ENCODE data around the gene WNT7B. TPM values are rescaled to one million over a fixed set of nuclear protein-coding genes. Genes with fewer than 3 reads are reported as not detected.

Gene WNT7B
- total and polyA plus RNA-seq, 10 of the 15 experiments (the other 5 are each of a cell fraction or from before 2014, with no cell fraction given), result 0.12 TPM; not detected in 9

DNA sequence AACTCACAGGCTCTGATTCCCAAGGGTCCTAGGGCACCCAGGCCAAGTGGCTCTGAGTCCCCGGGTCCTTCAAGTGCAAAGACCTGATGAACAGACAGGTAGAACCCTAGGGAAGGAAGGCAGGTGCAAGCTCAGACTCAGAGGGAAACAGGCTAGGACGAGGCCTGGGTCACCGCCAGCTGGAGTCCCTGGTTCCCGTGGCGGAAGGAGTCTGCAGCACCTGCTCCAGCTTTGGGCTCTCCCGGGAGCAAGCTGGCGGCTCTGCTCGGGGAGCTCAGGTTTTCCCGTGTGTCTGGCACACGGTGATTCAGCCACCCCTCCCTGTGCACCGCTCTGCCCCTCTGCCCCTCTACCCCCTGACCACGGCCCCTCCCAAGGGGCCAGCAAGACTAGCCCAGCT is 59.8 kb downstream of the WNT7B start:
- 10% methylated on average over 12 of the region's 12 CpGs for WGBS (ENCODE audit: insufficient coverage, insufficient replicate concordance, low lambda C conversion rate, missing lambda C conversion rate)
- TF ChIP-seq CBX3 (IDR thresholded peaks at IDR 0.05; ENCODE audit: borderline replicate concordance, low read depth) (no peak), YY1 (IDR thresholded peaks at IDR 0.05; ENCODE audit: low read depth, low read length) (no peak), BCL11A (IDR thresholded peaks at IDR 0.05; ENCODE audit: low read depth, low read length) (no peak)
- TF ChIP-seq, protein P1, sequence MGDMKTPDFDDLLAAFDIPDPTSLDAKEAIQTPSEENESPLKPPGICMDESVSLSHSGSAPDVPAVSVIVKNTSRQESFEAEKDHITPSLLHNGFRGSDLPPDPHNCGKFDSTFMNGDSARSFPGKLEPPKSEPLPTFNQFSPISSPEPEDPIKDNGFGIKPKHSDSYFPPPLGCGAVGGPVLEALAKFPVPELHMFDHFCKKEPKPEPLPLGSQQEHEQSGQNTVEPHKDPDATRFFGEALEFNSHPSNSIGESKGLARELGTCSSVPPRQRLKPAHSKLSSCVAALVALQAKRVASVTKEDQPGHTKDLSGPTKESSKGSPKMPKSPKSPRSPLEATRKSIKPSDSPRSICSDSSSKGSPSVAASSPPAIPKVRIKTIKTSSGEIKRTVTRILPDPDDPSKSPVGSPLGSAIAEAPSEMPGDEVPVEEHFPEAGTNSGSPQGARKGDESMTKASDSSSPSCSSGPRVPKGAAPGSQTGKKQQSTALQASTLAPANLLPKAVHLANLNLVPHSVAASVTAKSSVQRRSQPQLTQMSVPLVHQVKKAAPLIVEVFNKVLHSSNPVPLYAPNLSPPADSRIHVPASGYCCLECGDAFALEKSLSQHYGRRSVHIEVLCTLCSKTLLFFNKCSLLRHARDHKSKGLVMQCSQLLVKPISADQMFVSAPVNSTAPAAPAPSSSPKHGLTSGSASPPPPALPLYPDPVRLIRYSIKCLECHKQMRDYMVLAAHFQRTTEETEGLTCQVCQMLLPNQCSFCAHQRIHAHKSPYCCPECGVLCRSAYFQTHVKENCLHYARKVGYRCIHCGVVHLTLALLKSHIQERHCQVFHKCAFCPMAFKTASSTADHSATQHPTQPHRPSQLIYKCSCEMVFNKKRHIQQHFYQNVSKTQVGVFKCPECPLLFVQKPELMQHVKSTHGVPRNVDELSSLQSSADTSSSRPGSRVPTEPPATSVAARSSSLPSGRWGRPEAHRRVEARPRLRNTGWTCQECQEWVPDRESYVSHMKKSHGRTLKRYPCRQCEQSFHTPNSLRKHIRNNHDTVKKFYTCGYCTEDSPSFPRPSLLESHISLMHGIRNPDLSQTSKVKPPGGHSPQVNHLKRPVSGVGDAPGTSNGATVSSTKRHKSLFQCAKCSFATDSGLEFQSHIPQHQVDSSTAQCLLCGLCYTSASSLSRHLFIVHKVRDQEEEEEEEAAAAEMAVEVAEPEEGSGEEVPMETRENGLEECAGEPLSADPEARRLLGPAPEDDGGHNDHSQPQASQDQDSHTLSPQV (IDR thresholded peaks at IDR 0.05), result no peak
- Histone ChIP-seq H3K27me3 (replicated peaks in 1 of 2; ENCODE audit: control insufficient read depth in 2 of 2, insufficient read depth in 2 of 2, low read length in 1 of 2) (no peaks in the 10 kb centered on the region; a peak in 2 of 4 replicates), H4K20me1 (ENCODE audit: control insufficient read depth, insufficient read depth) (no peaks in the 10 kb centered on the region), H3K36me3 (ENCODE audit: control insufficient read depth in 2 of 2, insufficient read depth in 2 of 2, low read length in 1 of 2) (no peaks in the 10 kb centered on the region), H3K4me3 (no peak overlapping the region), H3K9me3 (replicated peaks; ENCODE audit: control insufficient read depth, insufficient read depth, low read length) (no peaks in the 10 kb centered on the region; the same call in 2 of the 3 replicates), H3K4me1 (ENCODE audit: control insufficient read depth, insufficient read depth, low read length) (no peaks in the 10 kb centered on the region), H2AFZ (ENCODE audit: control insufficient read depth, low read depth, low read length) (no peak overlapping the region), H3K27ac (ENCODE audit: control insufficient read depth, insufficient read depth) (no peak overlapping the region), H3K9ac (ENCODE audit: control insufficient read depth, insufficient read depth, low read length) (no peak overlapping the region), H3K4me2 (ENCODE audit: control insufficient read depth, insufficient read depth) (no peak overlapping the region), H3K79me2 (ENCODE audit: control insufficient read depth, insufficient read depth, low read length) (no peaks in the 10 kb centered on the region)
- ChIA-PET SMC1A (ENCODE audit: uncharacterized antibody, unreplicated experiment) (no interaction called here), POLR2A (no interaction called here), CTCF (no interaction called here), RAD21 (ENCODE audit: unreplicated experiment) (no interaction called here)
- in situ Hi-C loops (cut with MboI), result no loop called here
- intact Hi-C loops (cut with micrococcal nuclease; ENCODE audit: unreplicated experiment), result no loop called here
- DNase-seq (ENCODE audit: low read depth, low spot score) (no peak), FAIRE-seq (no peak), ATAC-seq (no peak)
- no TSS peak for BruUV-seq (replicated peaks)

- CTCF ChIA-PET, result no interaction called here
- intact Hi-C loops (cut with micrococcal nuclease; ENCODE audit: unreplicated experiment), result no loop called here
- no peak for TF ChIP-seq EP300 (IDR thresholded peaks at IDR 0.05; ENCODE audit: borderline replicate concordance in 1 of 2, control insufficient read depth in 1 of 2, low read depth in 2 of 2, low read length in 2 of 2)
- TF ChIP-seq ZNF384 (IDR thresholded peaks at IDR 0.05; ENCODE audit: borderline replicate concordance, low read depth, low read length), result no peak
- TF ChIP-seq FOS (IDR thresholded peaks at IDR 0.05; ENCODE audit: borderline replicate concordance, extremely low read depth, insufficient read length), result no peak
- no peak for TF ChIP-seq TCF12 (IDR thresholded peaks at IDR 0.05; ENCODE audit: low read depth, low read length)
These were observed 60.4 kb downstream of the WNT7B start for GRCh38 chr22:45916515-45916914.

More at GRCh38 chr22:45916515-45916914, 60.4 kb downstream of the WNT7B start:
- POLR2A ChIA-PET, result no interaction called here
- BruUV-seq (replicated peaks), result no TSS peak
- Histone ChIP-seq H3K27me3 (replicated peaks in 1 of 2; ENCODE audit: control insufficient read depth in 2 of 2, insufficient read depth in 2 of 2, low read length in 1 of 2) (no peaks in the 10 kb centered on the region; a peak in 2 of 4 replicates), H3K9ac (ENCODE audit: control insufficient read depth, insufficient read depth, low read length) (no peak overlapping the region), H3K79me2 (ENCODE audit: control insufficient read depth, insufficient read depth, low read length) (no peaks in the 10 kb centered on the region), H4K20me1 (ENCODE audit: control insufficient read depth, insufficient read depth) (no peaks in the 10 kb centered on the region), H3K9me3 (replicated peaks; ENCODE audit: control insufficient read depth, insufficient read depth, low read length) (no peaks in the 10 kb centered on the region; the same call in 2 of the 3 replicates), H3K27ac (ENCODE audit: control insufficient read depth, insufficient read depth) (no peak overlapping the region), H3K4me2 (ENCODE audit: control insufficient read depth, insufficient read depth) (no peak overlapping the region), H3K4me3 (no peak overlapping the region), H3K36me3 (ENCODE audit: control insufficient read depth in 2 of 2, insufficient read depth in 2 of 2, low read length in 1 of 2) (no peaks in the 10 kb centered on the region), H2AFZ (ENCODE audit: control insufficient read depth, low read depth, low read length) (no peak overlapping the region), H3K4me1 (ENCODE audit: control insufficient read depth, insufficient read depth, low read length) (no peaks in the 10 kb centered on the region)
- WGBS (ENCODE audit: insufficient coverage, insufficient replicate concordance, low lambda C conversion rate, missing lambda C conversion rate), result 58% methylated on average over 7 of the region's 7 CpGs
- SMC1A ChIA-PET (ENCODE audit: uncharacterized antibody, unreplicated experiment), result no interaction called here
- DNase-seq (ENCODE audit: low read depth, low spot score), result no peak
- ATAC-seq, result no peak
- RAD21 ChIA-PET (ENCODE audit: unreplicated experiment), result no interaction called here
- in situ Hi-C loops (cut with MboI), result no loop called here
- no peak for FAIRE-seq
